Upper lobe of right lung (tissue), 1 donor: Measurements from ENCODE around the gene SMCR8. TPM values are rescaled to one million over a fixed set of nuclear protein-coding genes. Genes with fewer than 3 reads are reported as not detected.
"Not testable (repeated sequence)": the region's sequence is repeated elsewhere in the genome, so short reads cannot be mapped to it uniquely, and the experiment has no call there.

Source experiments
- ATAC-seq: fragments of 200-7000 bp; cut with Tn5 transposase; one replicate; pipeline ENCODE4 v1.9.1; 2020; ENCODE audit warnings: mild to moderate bottlenecking, moderate library complexity
- DNase-seq: peaks from one replicate; pipeline ENCODE4 v3.0.0-alpha.2; 2020
- H3K27ac ChIP-seq: fragments of 200-600 bp; one replicate; pipeline ENCODE4 v1.8.0; 2022
- H3K27me3 ChIP-seq: fragments of 200-600 bp; one replicate; pipeline ENCODE4 v1.8.0; 2022; ENCODE audit warnings: mild to moderate bottlenecking
- H3K36me3 ChIP-seq: fragments of 200-600 bp; one replicate; pipeline ENCODE4 v1.8.0; 2022
- H3K4me1 ChIP-seq: fragments of 200-600 bp; one replicate; pipeline ENCODE4 v1.8.0; 2022
- H3K4me3 ChIP-seq: fragments of 200-600 bp; one replicate; pipeline ENCODE4 v1.8.0; 2022; ENCODE audit warnings: mild to moderate bottlenecking
- H3K9me3 ChIP-seq: fragments of 200-600 bp; one replicate; pipeline ENCODE4 v1.8.0; 2022
- intact Hi-C: fragments of 100-400 bp; cut with DNase I; formaldehyde crosslinking; loops from one replicate; pipeline ENCODE4 v1.11.0; 2022
- microRNA-seq: library from miRNA; unstranded; fragments of <30 nt; microRNA quantifications from one replicate; pipeline ENCODE4 v1.2.0, GENCODE V29; 2020; ENCODE audit warnings: borderline microRNAs expressed
- total RNA-seq: library from RNA; stranded (reverse); fragmentation: NEBNext Ultra II Directional; extraction: Animal tissue kit (Norgen Biotek cat#: 25700); gene quantifications from one replicate; pipeline ENCODE4 v1.2.1, GENCODE V29; 2021
- TF ChIP-seq, protein P1 (sequence below): fragments of 200-600 bp; IDR thresholded peaks from one replicate; pipeline ENCODE4 v1.8.0; 2022; ENCODE audit warnings: antibody characterized with exemption
- donor health status: DM: no; HTN: yes; CAD: no; lungs with severe emphysema.

The SMCR8 gene
- total RNA-seq, 1 donor from 2014 or later: 25.2 TPM

DNA sequence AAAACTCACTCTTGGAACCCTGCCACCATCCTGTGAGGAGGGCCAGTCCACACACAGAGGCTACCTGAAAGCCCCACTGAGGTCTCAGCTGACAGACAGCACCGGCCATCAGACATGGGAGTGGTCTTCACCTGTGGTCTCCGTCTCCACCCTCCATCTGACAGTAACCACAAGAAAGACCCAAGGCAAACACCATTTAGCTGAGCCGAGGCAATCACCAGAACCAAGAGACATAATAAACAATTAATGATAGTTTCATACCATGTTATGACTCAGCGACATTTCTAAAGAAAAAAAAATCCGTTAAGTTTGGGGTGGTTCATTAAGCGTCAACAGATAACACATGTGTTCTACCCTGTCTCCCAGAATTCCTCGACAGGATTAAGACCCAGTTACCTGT, 56.4 kb downstream of the SMCR8 start:
- intact Hi-C loops: no loop called here

DNA sequence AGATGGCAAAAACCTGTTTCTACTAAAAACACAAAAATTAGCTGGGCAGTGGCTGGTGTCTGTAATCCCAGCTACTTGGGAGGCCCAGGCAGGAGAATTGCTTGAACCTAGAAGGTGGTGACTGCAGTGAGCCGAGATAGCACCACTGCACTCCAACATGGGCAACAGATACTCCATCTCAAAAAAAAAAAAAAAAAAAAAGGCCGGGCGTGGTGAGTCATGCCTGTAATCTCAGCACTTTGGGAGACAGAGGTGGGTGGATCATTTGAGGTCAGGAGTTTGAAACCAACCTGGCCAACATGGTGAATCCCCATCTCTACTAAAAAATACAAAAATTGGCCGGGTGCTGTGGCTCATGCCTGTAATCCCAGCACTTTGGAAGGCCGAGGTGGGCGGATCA, 58.1 kb downstream of the SMCR8 start:
- H3K27me3 ChIP-seq, H3K9me3 ChIP-seq, H3K4me1 ChIP-seq, H3K27ac ChIP-seq, H3K36me3 ChIP-seq, ATAC-seq, intact Hi-C loops, H3K4me3 ChIP-seq: not testable (repeated sequence)
- DNase-seq: peak; percentile 3

More for the DNA sequence above, 56.4 kb downstream of the SMCR8 start:
- H3K27ac ChIP-seq: no peak overlapping the region
- H3K27me3 ChIP-seq: no peaks in the 10 kb centered on the region
- DNase-seq: peak; percentile 17
- H3K36me3 ChIP-seq: no peaks in the 10 kb centered on the region
- no peak overlapping the region for H3K4me3 ChIP-seq
- ATAC-seq: no peak
- peaks cover 5% of the 10 kb centered on the region for H3K9me3 ChIP-seq
- no peaks in the 10 kb centered on the region for H3K4me1 ChIP-seq
- TF ChIP-seq, protein P1, sequence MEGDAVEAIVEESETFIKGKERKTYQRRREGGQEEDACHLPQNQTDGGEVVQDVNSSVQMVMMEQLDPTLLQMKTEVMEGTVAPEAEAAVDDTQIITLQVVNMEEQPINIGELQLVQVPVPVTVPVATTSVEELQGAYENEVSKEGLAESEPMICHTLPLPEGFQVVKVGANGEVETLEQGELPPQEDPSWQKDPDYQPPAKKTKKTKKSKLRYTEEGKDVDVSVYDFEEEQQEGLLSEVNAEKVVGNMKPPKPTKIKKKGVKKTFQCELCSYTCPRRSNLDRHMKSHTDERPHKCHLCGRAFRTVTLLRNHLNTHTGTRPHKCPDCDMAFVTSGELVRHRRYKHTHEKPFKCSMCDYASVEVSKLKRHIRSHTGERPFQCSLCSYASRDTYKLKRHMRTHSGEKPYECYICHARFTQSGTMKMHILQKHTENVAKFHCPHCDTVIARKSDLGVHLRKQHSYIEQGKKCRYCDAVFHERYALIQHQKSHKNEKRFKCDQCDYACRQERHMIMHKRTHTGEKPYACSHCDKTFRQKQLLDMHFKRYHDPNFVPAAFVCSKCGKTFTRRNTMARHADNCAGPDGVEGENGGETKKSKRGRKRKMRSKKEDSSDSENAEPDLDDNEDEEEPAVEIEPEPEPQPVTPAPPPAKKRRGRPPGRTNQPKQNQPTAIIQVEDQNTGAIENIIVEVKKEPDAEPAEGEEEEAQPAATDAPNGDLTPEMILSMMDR: no peak

- no peak overlapping the region for H3K4me3 ChIP-seq
- intact Hi-C loops: no loop called here
- H3K27ac ChIP-seq: no peak overlapping the region
- H3K36me3 ChIP-seq: no peaks in the 10 kb centered on the region
- ATAC-seq: no peak
- peak; percentile 6 for DNase-seq
- peaks cover 5% of the 10 kb centered on the region for H3K9me3 ChIP-seq
- H3K4me1 ChIP-seq: no peaks in the 10 kb centered on the region
- no peaks in the 10 kb centered on the region for H3K27me3 ChIP-seq
- TF ChIP-seq, protein P1: no peak
Measured at GRCh38 chr17:18374216-18374615, 59.1 kb downstream of the SMCR8 start.

Small RNA genes lying within 50 kb of the gene (microRNA-seq; reads per million reads assigned to microRNA genes)
- gene MIR6778: not detected

Other genes starting within 250 kb of the SMCR8 start
- 35.1 TPM for gene DRG2, start 227.3 kb upstream of the SMCR8 start, total RNA-seq
- gene MYO15A, start 206.5 kb upstream of the SMCR8 start, total RNA-seq: 2.8 TPM
- gene ALKBH5, start 131.5 kb upstream of the SMCR8 start, total RNA-seq: 99.1 TPM
- gene LLGL1, start 89.7 kb upstream of the SMCR8 start, total RNA-seq: 11.7 TPM
- gene FLII, start 56.6 kb upstream of the SMCR8 start, total RNA-seq: 295 TPM
- gene MIEF2, start 54.6 kb upstream of the SMCR8 start, total RNA-seq: 12.0 TPM
- 29.5 TPM for gene TOP3A, start 299 bp upstream of the SMCR8 start, total RNA-seq
- 27.8 TPM for gene SHMT1, start 48.3 kb downstream of the SMCR8 start, total RNA-seq
- gene EVPLL, start 62.5 kb downstream of the SMCR8 start, total RNA-seq: 1.8 TPM
- not detected for gene LGALS9C, start 161.5 kb downstream of the SMCR8 start, total RNA-seq